Mucosa of descending colon (tissue), 3 donors: ENCODE data around the gene RANBP17. TPM values are rescaled to one million over a fixed set of nuclear protein-coding genes. Genes with fewer than 3 reads are reported as not detected.

Experiments used
- ATAC-seq: fragments of 200-7000 bp; cut with Tn5 transposase; one replicate; pipeline ENCODE4 v1.9.1; 2020; ENCODE audit warnings: mild to moderate bottlenecking, moderate library complexity
- DNase-seq, 3 donors: peaks; one replicate each; pipeline ENCODE4 v3.0.0-alpha.2; 2020
- H3K36me3 ChIP-seq: fragments of 200-600 bp; one replicate; pipeline ENCODE4 v1.8.0; 2021; ENCODE audit warnings: low read depth, mild to moderate bottlenecking
- H3K4me1 ChIP-seq: fragments of 200-600 bp; one replicate; pipeline ENCODE4 v1.8.0; 2021; ENCODE audit warnings: low read depth, mild to moderate bottlenecking
- H3K4me3 ChIP-seq: fragments of 200-600 bp; one replicate; pipeline ENCODE4 v1.8.0; 2021; ENCODE audit warnings: mild to moderate bottlenecking
- H3K9me3 ChIP-seq: fragments of 200-600 bp; one replicate; pipeline ENCODE4 v1.8.0; 2021; ENCODE audit warnings: mild to moderate bottlenecking
- CTCF ChIP-seq: fragments of 200-600 bp; IDR thresholded peaks from one replicate; pipeline ENCODE4 v1.8.0; 2022; ENCODE audit warnings: antibody characterized with exemption, mild to moderate bottlenecking
- intact Hi-C, 2 donors: fragments of 100-400 bp; cut with DNase I in 1 of 2; cut with micrococcal nuclease in 1 of 2; formaldehyde crosslinking; loops; one replicate each; pipeline versions ENCODE4 v1.11.0 to v1.11.1; 2022; cut with DNase I, micrococcal nuclease
- total RNA-seq, 3 donors: library from RNA; stranded (reverse); fragmentation: NEBNext Ultra II Directional in 2 of 3; extraction: Animal tissue kit (Norgen Biotek cat#: 25700) in 2 of 3; gene quantifications; one replicate each; pipeline versions ENCODE4 v1.2.1 to v1.2.4, GENCODE V29; 2021 to 2023
- donor health status: DM: no; HTN: no; CAD: no; lungs with moderate emphysema.
- donor health status: DM: no; HTN: no; CAD: no.
- donor health status: DM: no; HTN: yes; CAD: no.

The RANBP17 gene
- total RNA-seq, 3 donors from 2014 or later: 11.7 to 19.7 (median 13.4) TPM

- H3K4me3 ChIP-seq: no peak overlapping the region
- intact Hi-C loops: no loop called here
- H3K36me3 ChIP-seq: no peaks in the 10 kb centered on the region
- no peak for TF ChIP-seq CTCF
- H3K9me3 ChIP-seq: peaks cover 19% of the 10 kb centered on the region
- H3K4me1 ChIP-seq: no peaks in the 10 kb centered on the region
- ATAC-seq: no peak
- no peak for DNase-seq
Observed at GRCh38 chr5:171055875-171056454, 194.1 kb downstream of the RANBP17 start.

- intact Hi-C loops: no loop called here
- Histone ChIP-seq H3K36me3 (no peaks in the 10 kb centered on the region), H3K9me3 (peaks cover 29% of the 10 kb centered on the region), H3K4me3 (no peak overlapping the region), H3K4me1 (no peaks in the 10 kb centered on the region)
- no peak for TF ChIP-seq CTCF
- DNase-seq (no peak), ATAC-seq (no peak)
Observed at GRCh38 chr5:171067540-171068130, 205.8 kb downstream of the RANBP17 start.

GRCh38 chr5:171074747-171075146 lies 212.9 kb downstream of the RANBP17 start:
- TF ChIP-seq CTCF: no peak
- no peak for ATAC-seq
- Histone ChIP-seq H3K4me1 (no peaks in the 10 kb centered on the region), H3K36me3 (no peaks in the 10 kb centered on the region), H3K9me3 (peaks cover 2% of the 10 kb centered on the region), H3K4me3 (no peak overlapping the region)
- intact Hi-C loops: no loop called here
- no peak for DNase-seq

DNA sequence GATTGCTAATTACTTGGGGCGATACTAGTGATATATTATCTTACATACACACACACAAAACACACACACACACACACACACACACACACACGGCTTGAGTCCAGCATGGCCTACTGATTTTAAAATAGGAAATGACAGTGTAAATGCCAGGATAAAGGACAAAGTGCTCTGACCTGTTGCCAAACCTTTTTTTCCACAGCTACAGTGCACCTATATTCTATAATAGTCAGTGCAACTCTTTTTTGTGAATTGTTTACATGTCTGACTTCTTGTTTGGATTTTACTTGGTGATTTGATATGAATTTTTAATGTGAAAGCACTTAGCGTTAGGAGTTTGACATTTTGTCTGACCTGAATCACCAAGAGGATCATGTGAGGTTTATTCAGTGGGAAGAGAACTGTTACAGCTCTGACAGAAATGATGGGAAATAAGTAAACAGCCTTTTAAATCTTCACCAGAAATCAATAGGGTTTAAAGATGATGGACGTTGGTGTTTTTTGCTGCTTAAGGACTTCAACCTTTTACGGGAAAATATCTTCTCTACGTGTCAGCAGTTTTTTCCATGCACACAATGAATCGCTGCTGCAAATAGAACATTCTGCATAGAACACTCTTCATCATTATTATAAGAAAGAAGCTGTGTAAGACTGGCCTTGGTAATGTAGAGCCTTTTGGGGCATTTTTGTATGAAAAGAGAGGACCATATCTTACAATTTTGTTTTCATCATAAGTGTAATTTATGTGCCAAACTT lies 218.5 kb downstream of the RANBP17 start:
- DNase-seq: no peak
- no peak for TF ChIP-seq CTCF
- H3K4me1 ChIP-seq: no peaks in the 10 kb centered on the region
- H3K4me3 ChIP-seq: no peak overlapping the region
- peaks cover 2% of the 10 kb centered on the region for H3K9me3 ChIP-seq
- no peaks in the 10 kb centered on the region for H3K36me3 ChIP-seq
- no peak for ATAC-seq
- intact Hi-C loops: no loop called here

DNA sequence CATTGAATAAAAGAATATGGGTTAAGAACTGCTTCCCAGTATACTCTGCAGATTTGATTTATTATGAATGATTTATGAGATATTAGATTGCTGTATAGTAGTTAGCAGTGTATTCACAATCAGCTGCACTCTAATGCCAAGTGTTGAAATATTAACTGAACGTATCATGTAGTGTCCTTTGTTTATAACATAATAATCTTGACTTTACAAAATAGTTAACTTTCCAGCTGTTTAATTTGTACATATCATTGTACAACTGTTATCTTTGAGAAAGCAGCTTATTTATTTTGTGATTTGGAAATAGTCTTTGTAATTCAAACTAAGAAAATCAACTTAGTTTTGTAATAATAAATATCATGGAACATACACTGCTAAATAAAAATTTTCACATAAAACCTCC lies 219.5 kb downstream of the RANBP17 start:
- intact Hi-C loops: no loop called here
- peaks cover 2% of the 10 kb centered on the region for H3K9me3 ChIP-seq
- H3K4me3 ChIP-seq: no peak overlapping the region
- no peaks in the 10 kb centered on the region for H3K36me3 ChIP-seq
- ATAC-seq: no peak
- no peak for DNase-seq
- TF ChIP-seq CTCF: no peak
- H3K4me1 ChIP-seq: no peaks in the 10 kb centered on the region
